CD4-positive, alpha-beta T cell (primary cell): ENCODE measurements around the gene HIPK4. TPM values are rescaled to one million over a fixed set of nuclear protein-coding genes. Genes with fewer than 3 reads are reported as not detected.
"Not testable (repeated sequence)": the region's sequence is repeated elsewhere in the genome, so short reads cannot be mapped to it uniquely, and the experiment has no call there.

Source experiments
- ATAC-seq: fragments of 200-7000 bp; cut with Tn5 transposase; one replicate; pipeline ENCODE4 v1.10.0; 2022; ENCODE audit warnings: mild to moderate bottlenecking; ENCODE audit not compliant: poor library complexity
- CTCF ChIA-PET: fragments of 350-600 bp; sonication (Branson Sonifier 250); formaldehyde crosslinking; loops from one replicate; lab custom pipeline; 2021; ENCODE audit warnings: antibody characterized with exemption, inconsistent platforms; lab: Charles Lee
- POLR2A ChIA-PET: fragments of 350-600 bp; sonication (Branson Sonifier 250); formaldehyde crosslinking; loops from one replicate; lab custom pipeline; 2021; ENCODE audit warnings: antibody characterized with exemption, inconsistent platforms; lab: Charles Lee
- DNase-seq, 14 experiments: peaks; one replicate each; pipeline ENCODE4 v3.0.0-alpha.2; 2013 to 2020; ENCODE audit warnings: mixed read lengths in 2 of 14
- H3K27ac ChIP-seq, 2 donors: one replicate each; pipeline versions ENCODE4 v1.5.1 to v1.7.0; 2013; ENCODE audit warnings: low read length in 2 of 2, low read depth in 1 of 2, mild to moderate bottlenecking in 1 of 2
- H3K27me3 ChIP-seq, 2 experiments: 1 replicate in 1 of 2; 2 replicates in 1 of 2; pipeline versions ENCODE4 v1.6.1 to v1.7.0; 2013; ENCODE audit warnings: low read length in 2 of 2, control low read depth in 1 of 2, mild to moderate bottlenecking in 1 of 2, moderate library complexity in 1 of 2; ENCODE audit not compliant: insufficient read depth in 2 of 2, control insufficient read depth in 1 of 2
- H3K36me3 ChIP-seq: one replicate; pipeline ENCODE4 v1.6.1; 2013; ENCODE audit warnings: low read length, control low read depth; ENCODE audit not compliant: insufficient read depth
- H3K4me1 ChIP-seq: one replicate; pipeline ENCODE4 v1.6.1; 2013; ENCODE audit warnings: low read length, control low read depth; ENCODE audit not compliant: insufficient read depth
- H3K4me3 ChIP-seq: one replicate; pipeline ENCODE4 v1.5.1; 2013; ENCODE audit warnings: mild to moderate bottlenecking, low read length, moderate library complexity
- H3K9me3 ChIP-seq, 2 experiments: 1 replicate in 1 of 2; 2 replicates in 1 of 2; pipeline versions ENCODE4 v1.6.1 to v1.7.0; 2013; ENCODE audit warnings: low read length in 2 of 2, mild to moderate bottlenecking in 2 of 2, control low read depth in 1 of 2, moderate library complexity in 1 of 2; ENCODE audit not compliant: control insufficient read depth in 1 of 2, insufficient read depth in 1 of 2
- H3K27ac Mint-ChIP-seq: one replicate; pipeline ENCODE4 v1.8.0; 2020; ENCODE audit warnings: mixed read lengths
- H3K27me3 Mint-ChIP-seq: one replicate; pipeline ENCODE4 v1.8.0; 2021; ENCODE audit warnings: mixed read lengths
- H3K36me3 Mint-ChIP-seq: one replicate; pipeline ENCODE4 v1.8.0; 2021; ENCODE audit warnings: low read depth, mixed read lengths
- H3K4me1 Mint-ChIP-seq: one replicate; pipeline ENCODE4 v1.8.0; 2021; ENCODE audit warnings: low read depth, mixed read lengths
- H3K4me3 Mint-ChIP-seq: one replicate; pipeline ENCODE4 v1.8.0; 2020; ENCODE audit warnings: mild to moderate bottlenecking, mixed read lengths
- H3K9me3 Mint-ChIP-seq: one replicate; pipeline ENCODE4 v1.8.0; 2020; ENCODE audit warnings: mixed read lengths
- CTCF ChIP-seq: fragments of 200-600 bp; IDR thresholded peaks from one replicate; pipeline ENCODE4 v1.8.0; 2022; ENCODE audit warnings: antibody characterized with exemption, mild to moderate bottlenecking
- intact Hi-C, 2 experiments: fragments of 100-400 bp; cut with DNase I in 1 of 2; cut with micrococcal nuclease in 1 of 2; formaldehyde crosslinking; loops; one replicate each; pipeline versions ENCODE4 v1.15.1 to v1.9.0; 2023 to 2025; cut with DNase I, micrococcal nuclease
- total RNA-seq, 174 experiments: library from RNA in 2 of 174; stranded (reverse) in 2 of 174; gene quantifications; one replicate each; pipeline ENCODE4 v1.2.3 and lab custom pipeline; 2021 to 2026

Gene HIPK4
- total RNA-seq, 2 experiments from 2014 or later, result 0.08 to 0.11 TPM

GRCh38 chr19:40371802-40372122 is 18.2 kb downstream of the HIPK4 start:
- intact Hi-C loops, result no loop called here
- DNase-seq (no peak), ATAC-seq (no peak)
- H3K36me3 ChIP-seq, result peaks cover 42% of the 10 kb centered on the region
- POLR2A ChIA-PET, result interaction anchor here (1.5 kb wide), 1 partner anchor 23 kb away, joined by 5 read pairs; the partner anchor contains the start of genes C19orf47 and PLD3
- H3K9me3 ChIP-seq, result no peaks in the 10 kb centered on the region
- CTCF ChIA-PET, result no interaction called here
- no peak overlapping the region for H3K4me3 Mint-ChIP-seq
- peaks cover 9% of the 10 kb centered on the region for H3K4me1 Mint-ChIP-seq
- no peak overlapping the region for H3K27ac Mint-ChIP-seq
- no peak overlapping the region for H3K27ac ChIP-seq
- peaks cover 63% of the 10 kb centered on the region for H3K36me3 Mint-ChIP-seq
- no peaks in the 10 kb centered on the region for H3K27me3 Mint-ChIP-seq
- H3K4me3 ChIP-seq, result no peak overlapping the region
- no peaks in the 10 kb centered on the region for H3K9me3 Mint-ChIP-seq
- TF ChIP-seq CTCF, result no peak
- H3K27me3 ChIP-seq, result no peaks in the 10 kb centered on the region
- H3K4me1 ChIP-seq, result peaks cover 4% of the 10 kb centered on the region

- peaks cover 4% of the 10 kb centered on the region for H3K4me1 ChIP-seq
- Mint-ChIP-seq H3K36me3 (peaks cover 60% of the 10 kb centered on the region), H3K4me3 (no peak overlapping the region), H3K27me3 (no peaks in the 10 kb centered on the region), H3K27ac (no peak overlapping the region), H3K9me3 (no peaks in the 10 kb centered on the region), H3K4me1 (peaks cover 9% of the 10 kb centered on the region)
- ChIA-PET POLR2A (interaction anchor here (0.9 to 1.5 kb wide), 2 partner anchors 23 to 44 kb away, joined by 3 to 5 read pairs; partner anchors contain the start of genes C19orf47 and PLD3), CTCF (no interaction called here)
- TF ChIP-seq CTCF, result no peak
- intact Hi-C loops, result no loop called here
- no peak overlapping the region for H3K4me3 ChIP-seq
- H3K36me3 ChIP-seq, result peaks cover 47% of the 10 kb centered on the region
- no peaks in the 10 kb centered on the region for H3K9me3 ChIP-seq
- DNase-seq (no peak), ATAC-seq (no peak)
- H3K27me3 ChIP-seq, result no peaks in the 10 kb centered on the region
- H3K27ac ChIP-seq, result no peak overlapping the region
Measured at GRCh38 chr19:40370997-40371801, 18.8 kb downstream of the HIPK4 start.

- H3K36me3 ChIP-seq, result peaks cover 48% of the 10 kb centered on the region
- CTCF ChIA-PET, H3K9me3 ChIP-seq, DNase-seq, intact Hi-C loops, H3K27me3 Mint-ChIP-seq, ATAC-seq, H3K9me3 Mint-ChIP-seq, H3K27ac ChIP-seq, H3K4me1 ChIP-seq, H3K27ac Mint-ChIP-seq, H3K27me3 ChIP-seq, H3K4me3 Mint-ChIP-seq, H3K4me3 ChIP-seq: not testable (repeated sequence)
- POLR2A ChIA-PET, result interaction anchor here (1.5 kb wide), 1 partner anchor 22 kb away, joined by 5 read pairs; the partner anchor contains the start of genes C19orf47 and PLD3
- H3K4me1 Mint-ChIP-seq, result peaks cover 10% of the 10 kb centered on the region
- peaks cover 61% of the 10 kb centered on the region for H3K36me3 Mint-ChIP-seq
Measured at GRCh38 chr19:40370253-40370652, 19.7 kb downstream of the HIPK4 start.
